GM19397 (cell line): ENCODE data around the gene SLC22A23.

Source experiments
- ATAC-seq: cut with Tn5 transposase; IDR thresholded peaks from one replicate; pipeline ENCODE4 v1.9.1; 2021; ENCODE audit warnings: mild to moderate bottlenecking, moderate library complexity; ENCODE audit not compliant: unreplicated experiment

SLC22A23 gene

DNA sequence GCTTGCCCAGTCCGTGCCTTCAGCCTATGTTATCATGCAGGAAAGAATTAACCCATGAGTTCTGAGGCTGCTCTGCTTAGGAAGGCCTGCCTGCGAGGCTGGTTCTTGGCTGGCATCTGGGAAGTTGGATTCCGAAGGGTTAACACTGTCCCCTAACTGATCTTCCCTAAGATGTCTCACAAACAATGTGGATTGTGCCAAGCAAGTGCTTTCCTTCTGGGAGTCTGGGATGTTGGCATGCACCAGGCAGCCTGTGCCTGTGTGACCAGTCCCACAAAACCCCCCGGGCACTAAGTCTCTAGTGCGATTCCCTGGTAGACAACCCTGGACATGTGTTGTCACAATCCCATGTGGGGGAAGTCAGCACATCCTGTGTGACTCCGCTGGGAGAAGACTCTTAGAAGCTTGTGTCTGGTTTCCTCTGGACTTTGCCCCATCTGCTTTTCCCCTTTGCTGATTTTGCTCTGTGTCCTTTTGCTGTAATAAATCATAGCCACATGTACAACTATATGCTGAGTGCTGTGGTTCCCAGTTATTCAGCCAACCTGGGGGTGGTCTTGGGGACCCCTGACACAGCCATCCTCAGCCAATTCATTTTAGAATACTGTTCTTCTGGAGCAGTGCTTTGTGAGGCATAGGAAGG lies 83.8 kb downstream of the SLC22A23 start:
- no peak for ATAC-seq

- ATAC-seq, result no peak
Observed at GRCh38 chr6:3372184-3372846, 84.5 kb downstream of the SLC22A23 start.

DNA sequence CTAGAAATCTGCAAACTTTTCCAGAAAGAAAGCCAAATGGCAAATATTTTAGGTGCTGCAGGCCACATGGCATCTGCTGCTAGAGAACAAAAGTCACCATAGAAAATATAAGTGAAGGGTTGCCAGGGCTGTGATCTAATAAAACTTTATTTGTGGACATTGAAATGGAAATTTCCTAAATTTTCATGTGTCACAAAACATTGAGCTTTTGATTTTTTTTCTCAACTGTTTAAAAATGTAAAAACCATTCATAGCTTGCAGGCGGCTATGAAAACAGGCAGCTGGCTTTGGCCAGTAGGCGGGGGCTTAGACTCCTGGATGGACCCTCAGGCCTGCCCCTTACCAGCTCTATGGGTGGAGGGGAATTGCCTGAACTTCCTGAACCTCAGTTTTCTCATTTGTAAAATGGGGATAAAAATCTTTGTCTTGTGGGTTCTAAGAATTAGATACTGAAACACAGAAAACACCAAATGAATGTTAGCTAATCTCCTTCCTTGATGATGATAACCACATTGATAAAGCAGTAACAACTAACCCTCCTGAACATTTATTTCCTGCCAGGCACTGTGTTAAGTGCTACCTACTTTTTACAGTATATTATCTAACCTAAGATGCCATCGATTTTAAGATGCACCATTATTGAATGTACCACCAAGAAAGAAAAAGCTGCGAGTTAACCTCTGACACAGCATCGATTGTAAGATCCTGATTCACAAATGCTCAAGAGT lies 85.5 kb downstream of the SLC22A23 start:
- no peak for ATAC-seq

DNA sequence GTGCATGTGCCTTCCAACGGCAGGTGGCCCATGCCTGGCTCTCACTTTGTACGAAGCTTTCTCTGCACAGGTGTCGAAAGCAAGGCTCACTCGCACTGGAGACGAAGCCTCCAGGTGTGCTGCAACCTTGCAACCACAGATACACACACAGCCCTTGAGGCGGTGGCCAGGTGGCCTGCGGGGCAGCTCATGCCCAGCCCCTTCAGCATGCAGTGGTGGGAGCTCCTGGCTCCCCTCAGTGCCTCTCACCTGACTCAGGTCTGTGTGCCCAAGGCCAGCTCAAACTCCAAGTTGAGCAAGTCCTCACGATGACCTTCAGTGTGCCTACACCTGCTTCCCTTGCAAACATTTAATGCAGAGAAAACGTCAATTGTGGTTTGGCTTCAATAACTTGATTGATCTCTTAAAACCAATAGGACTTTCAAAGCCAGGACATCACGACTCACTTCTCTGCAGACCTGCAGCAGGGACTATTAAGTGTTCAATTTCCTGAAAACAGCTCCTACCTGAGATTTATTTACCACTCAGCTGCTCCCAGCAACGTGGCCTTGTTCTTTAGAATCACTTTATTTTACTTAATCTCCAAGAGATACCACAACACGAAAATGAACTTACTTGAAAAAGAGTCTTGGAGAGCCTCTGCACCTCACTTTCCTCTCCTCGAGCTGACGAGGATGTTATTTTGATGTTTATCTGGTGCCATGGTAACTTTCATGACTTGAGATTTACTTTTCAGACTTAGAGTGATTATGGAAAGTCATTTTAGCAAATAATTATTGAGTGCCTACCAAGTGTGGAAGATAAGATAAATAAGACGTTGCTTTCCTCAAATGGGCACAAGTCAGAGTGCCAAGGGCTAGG lies 86.3 kb downstream of the SLC22A23 start:
- ATAC-seq, result no peak

DNA sequence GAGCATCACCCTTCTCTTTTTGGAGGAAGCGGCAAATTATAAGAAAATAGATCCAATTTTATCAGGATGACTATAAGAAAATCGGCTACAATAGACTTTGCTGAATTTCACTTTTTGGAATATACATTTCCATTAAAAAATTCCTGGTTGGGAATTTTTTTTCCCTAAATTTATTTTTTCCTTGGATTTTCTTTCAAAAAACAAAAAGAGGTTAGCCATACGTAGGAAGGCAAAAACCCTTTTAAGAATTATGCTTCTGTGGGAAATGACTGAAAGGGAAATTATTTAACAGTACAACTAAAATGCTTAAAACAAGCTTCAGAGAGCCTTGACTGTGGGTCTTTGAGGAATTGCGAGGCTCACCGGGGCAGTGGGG lies 86.9 kb downstream of the SLC22A23 start:
- ATAC-seq, result no peak

DNA sequence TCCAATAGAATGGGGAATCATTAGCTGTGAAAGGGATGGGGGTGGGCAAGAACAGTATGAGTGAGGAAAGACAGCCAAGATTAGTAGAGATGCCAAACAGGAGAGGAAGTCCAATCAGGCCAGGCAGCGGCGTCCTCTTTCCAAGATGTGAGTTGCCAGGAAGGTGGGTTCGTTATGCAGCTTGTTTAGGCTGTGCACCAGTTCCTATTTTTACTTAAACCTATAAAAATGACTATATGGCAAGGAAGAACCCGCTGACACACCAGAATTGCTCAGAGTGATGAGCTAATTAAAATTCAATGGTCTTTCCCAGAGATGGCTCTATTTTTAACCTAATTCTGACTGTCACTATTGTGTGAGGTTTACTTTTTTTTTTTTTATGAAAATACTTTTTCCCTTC lies 88.2 kb downstream of the SLC22A23 start:
- ATAC-seq, result no peak

GRCh38 chr6:3367630-3368029 lies 89.2 kb downstream of the SLC22A23 start:
- ATAC-seq, result no peak

GRCh38 chr6:3366596-3367413 lies 90.0 kb downstream of the SLC22A23 start:
- ATAC-seq, result no peak

DNA sequence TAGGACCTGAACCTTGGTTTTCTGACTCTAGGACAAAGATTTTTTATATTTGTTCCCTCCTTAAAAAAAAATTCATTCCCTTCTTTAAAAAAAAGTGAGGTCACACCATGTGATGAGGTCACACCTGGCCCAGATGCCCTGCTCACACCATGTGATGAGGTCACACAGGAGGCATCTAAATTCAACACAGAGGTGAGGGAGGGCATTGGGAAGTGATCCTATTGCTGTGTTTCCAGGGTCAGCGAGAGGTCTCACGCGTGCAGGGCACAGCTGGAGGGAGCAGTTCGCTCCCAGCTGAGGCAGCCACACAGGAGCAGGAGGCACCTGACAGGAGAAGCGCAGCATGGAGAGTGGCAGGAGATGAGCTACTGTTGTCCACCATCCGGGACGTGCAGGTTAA lies 92.5 kb downstream of the SLC22A23 start:
- ATAC-seq, result no peak

DNA sequence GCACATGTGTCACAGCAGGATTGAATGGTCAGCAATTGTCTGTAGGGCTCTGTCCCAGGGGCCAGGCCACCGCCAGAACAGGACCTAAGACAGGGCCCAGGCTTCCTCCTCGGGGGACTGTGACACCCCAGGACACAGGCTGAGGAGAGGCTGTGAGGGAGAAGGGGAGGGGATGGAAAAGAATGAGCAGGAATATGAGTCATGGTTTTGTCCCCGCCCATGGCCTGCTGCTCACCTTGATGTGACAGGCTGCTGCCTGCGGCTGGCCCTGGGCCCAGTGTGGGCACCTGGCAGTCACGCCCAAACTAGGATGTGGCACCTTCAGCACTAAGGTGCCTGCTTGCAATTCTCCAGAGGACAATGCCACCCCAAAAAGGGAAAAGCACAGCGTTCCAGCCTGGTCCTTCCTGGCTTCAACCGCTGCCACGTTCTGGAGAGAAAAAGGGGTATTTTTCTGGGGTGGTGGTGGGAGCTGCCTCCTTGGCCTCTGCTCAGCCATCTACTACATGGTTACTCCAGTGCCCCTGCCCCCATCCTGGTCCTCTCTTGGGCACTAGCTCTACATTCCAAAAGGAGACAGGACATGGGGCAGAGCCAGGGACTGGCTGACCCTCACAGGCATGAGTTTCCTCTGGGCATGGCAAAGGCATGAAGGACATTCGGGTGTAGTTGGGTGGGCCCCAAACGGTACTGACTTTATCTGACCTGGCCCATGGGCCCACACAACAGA lies 93.4 kb downstream of the SLC22A23 start:
- no peak for ATAC-seq

- no peak for ATAC-seq
Observed at GRCh38 chr6:3361312-3362037, 95.4 kb downstream of the SLC22A23 start.

DNA sequence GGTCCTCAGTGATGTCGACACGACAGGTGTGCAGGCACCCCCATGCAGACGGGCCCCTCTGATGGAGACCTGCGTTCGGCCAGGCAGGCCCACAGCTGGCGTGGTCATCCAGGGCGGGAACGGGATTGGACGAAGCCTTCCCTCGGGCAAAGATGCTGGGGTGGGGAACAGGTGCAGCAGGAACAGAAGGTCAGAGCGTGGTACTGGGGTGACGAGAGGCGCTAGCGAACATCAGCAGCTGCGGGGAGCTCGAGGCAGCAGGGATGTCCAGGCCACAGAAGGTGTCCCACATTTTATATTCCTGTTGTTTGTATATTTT lies 96.2 kb downstream of the SLC22A23 start:
- no peak for ATAC-seq

- ATAC-seq, result no peak
Observed at GRCh38 chr6:3359973-3360726, 96.7 kb downstream of the SLC22A23 start.

- no peak for ATAC-seq
Observed at GRCh38 chr6:3359101-3359752, 97.6 kb downstream of the SLC22A23 start.

- ATAC-seq, result no peak
Observed at GRCh38 chr6:3358413-3359100, 98.3 kb downstream of the SLC22A23 start.

DNA sequence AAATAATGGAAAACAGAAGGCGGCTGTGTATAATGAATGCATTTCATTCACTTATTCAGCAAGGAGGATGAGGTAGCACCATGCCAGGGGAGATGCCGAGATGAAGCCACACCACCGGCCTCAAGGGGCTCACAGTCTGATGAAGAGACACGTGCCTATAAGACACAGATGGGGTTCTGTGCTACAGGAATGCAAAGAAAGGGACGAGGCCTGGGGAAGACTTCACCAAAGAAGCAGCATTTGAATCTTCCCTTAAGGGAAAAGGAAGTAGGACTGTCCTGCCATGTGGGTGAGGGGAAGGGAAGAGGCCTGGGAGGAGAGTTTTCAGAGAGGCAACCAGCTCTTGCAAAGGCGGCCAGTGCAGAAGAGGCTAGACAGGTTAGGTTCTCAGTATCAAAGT lies 99.2 kb downstream of the SLC22A23 start:
- ATAC-seq, result no peak

- ATAC-seq, result no peak
Observed at GRCh38 chr6:3356824-3357420, 99.9 kb downstream of the SLC22A23 start.
